Measurements from ENCODE around the gene SUCLG2.

Gene SUCLG2

GRCh38 chr3:67497746-67498145, 156.7 kb downstream of the SUCLG2 start:
- no peak for DNase-seq

- no peak for DNase-seq
Measured at GRCh38 chr3:67495751-67496150, 158.7 kb downstream of the SUCLG2 start.

- no peak for DNase-seq
Measured at GRCh38 chr3:67493808-67494207, 160.6 kb downstream of the SUCLG2 start.

- DNase-seq: no peak
Measured at GRCh38 chr3:67490658-67491057, 163.8 kb downstream of the SUCLG2 start.

GRCh38 chr3:67489816-67490215, 164.6 kb downstream of the SUCLG2 start:
- no peak for DNase-seq

GRCh38 chr3:67487564-67488114, 166.8 kb downstream of the SUCLG2 start:
- no peak for DNase-seq

- no peak for DNase-seq
Measured at GRCh38 chr3:67486883-67487282, 167.5 kb downstream of the SUCLG2 start.

- no peak for DNase-seq
Measured at GRCh38 chr3:67484085-67484484, 170.3 kb downstream of the SUCLG2 start.

- no peak for DNase-seq
Measured at GRCh38 chr3:67481126-67481525, 173.3 kb downstream of the SUCLG2 start.

- no peak for DNase-seq
Measured at GRCh38 chr3:67478423-67478822, 176.0 kb downstream of the SUCLG2 start.

GRCh38 chr3:67474311-67474710, 180.1 kb downstream of the SUCLG2 start:
- no peak for DNase-seq

GRCh38 chr3:67472674-67473201, 181.7 kb downstream of the SUCLG2 start:
- no peak for DNase-seq

- no peak for DNase-seq
Measured at GRCh38 chr3:67470207-67470606, 184.2 kb downstream of the SUCLG2 start.

GRCh38 chr3:67468511-67468910, 185.9 kb downstream of the SUCLG2 start:
- DNase-seq: no peak

GRCh38 chr3:67463656-67464055, 190.8 kb downstream of the SUCLG2 start:
- no peak for DNase-seq

GRCh38 chr3:67462187-67462586, 192.2 kb downstream of the SUCLG2 start:
- no peak for DNase-seq

GRCh38 chr3:67461667-67462142, 192.7 kb downstream of the SUCLG2 start:
- DNase-seq: no peak

GRCh38 chr3:67460841-67461510, 193.4 kb downstream of the SUCLG2 start:
- DNase-seq: no peak

GRCh38 chr3:67459796-67460195, 194.6 kb downstream of the SUCLG2 start:
- no peak for DNase-seq

- DNase-seq: no peak
Measured at GRCh38 chr3:67458896-67459530, 195.4 kb downstream of the SUCLG2 start.

GRCh38 chr3:67458408-67458807, 196.0 kb downstream of the SUCLG2 start:
- DNase-seq: no peak

- DNase-seq: no peak
Measured at GRCh38 chr3:67453628-67454027, 200.8 kb downstream of the SUCLG2 start.

- no peak for DNase-seq
Measured at GRCh38 chr3:67450153-67450552, 204.3 kb downstream of the SUCLG2 start.

- no peak for DNase-seq
Measured at GRCh38 chr3:67447393-67447792, 207.0 kb downstream of the SUCLG2 start.

Measured in DMS79 treated with DMSO at 0.1 percent for 48 hours (cell line).